SJCRH30 (cell line): ENCODE results near the gene TMEM88. TPM values are rescaled to one million over a fixed set of nuclear protein-coding genes. Genes with fewer than 3 reads are reported as not detected.

Experiments used
- DNase-seq, 2 experiments: peaks; one replicate each; pipeline ENCODE4 v3.0.0-alpha.2; 2015 to 2020
- H3K27ac ChIP-seq: fragments of 250-450 bp; sonication (Bioruptor Pico); 2 replicates; pipeline ENCODE4 v1.5.1; 2020; ENCODE audit warnings: mild to moderate bottlenecking, moderate library complexity
- H3K27me3 ChIP-seq: fragments of 250-450 bp; sonication (Bioruptor Pico); 2 replicates; pipeline ENCODE4 v1.5.1; 2020; ENCODE audit warnings: mild to moderate bottlenecking, moderate library complexity
- H3K36me3 ChIP-seq: fragments of 250-450 bp; sonication (Bioruptor Pico); 2 replicates; pipeline ENCODE4 v1.5.1; 2020; ENCODE audit warnings: mild to moderate bottlenecking, moderate library complexity
- H3K4me1 ChIP-seq: fragments of 250-450 bp; sonication (Bioruptor Pico); 2 replicates; pipeline ENCODE4 v1.5.1; 2020; ENCODE audit warnings: mild to moderate bottlenecking, moderate library complexity
- H3K4me3 ChIP-seq: fragments of 250-450 bp; sonication (Bioruptor Pico); 2 replicates; pipeline ENCODE4 v1.5.1; 2020; ENCODE audit warnings: mild to moderate bottlenecking, moderate library complexity
- H3K9me3 ChIP-seq: fragments of 250-450 bp; sonication (Bioruptor Pico); replicated peaks from 2 replicates; pipeline ENCODE4 v1.5.1; 2020; ENCODE audit warnings: mild to moderate bottlenecking, moderate library complexity
- total RNA-seq: library from RNA; depleted of rRNA; stranded (reverse); fragments of >200 nt; shearing (Covaris generic); gene quantifications from 2 replicates; pipeline ENCODE4 v1.2.3, GENCODE V29; 2014

The TMEM88 gene
- total RNA-seq, 1 experiment from 2014 or later = 0.36 TPM

DNA sequence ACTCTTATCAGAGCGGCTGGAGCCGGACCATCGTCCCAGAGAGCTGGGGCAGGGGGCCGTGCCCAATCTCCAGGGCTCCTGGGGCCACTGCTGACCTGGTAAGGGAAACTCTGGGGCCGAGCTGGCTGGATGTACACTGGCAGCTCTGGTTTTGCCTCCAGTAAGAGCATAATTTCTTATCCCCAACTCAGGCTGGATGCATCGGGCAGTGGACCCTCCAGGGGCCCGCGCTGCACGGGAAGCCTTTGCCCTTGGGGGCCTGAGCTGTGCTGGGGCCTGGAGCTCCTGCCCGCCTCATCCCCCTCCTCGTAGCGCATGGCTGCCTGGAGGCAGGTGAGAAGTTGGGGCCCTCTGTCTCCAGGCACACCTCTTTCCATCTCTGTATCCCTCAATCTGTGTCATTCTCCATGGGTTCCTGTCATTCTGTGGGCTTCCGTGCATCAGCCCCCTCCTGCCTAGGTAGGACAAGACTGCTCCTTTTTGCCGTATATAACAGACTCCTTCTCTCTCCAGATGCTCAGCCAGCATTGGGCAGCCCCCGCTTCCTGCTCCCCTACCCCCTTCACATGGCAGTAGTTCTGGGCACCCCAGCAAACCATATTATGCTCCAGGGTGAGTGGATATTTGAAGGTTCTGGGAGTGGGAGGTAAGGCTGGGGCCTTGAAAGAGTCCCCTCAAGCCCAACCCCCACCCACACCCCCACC lies 9.4 kb upstream of the TMEM88 start:
- H3K4me3 ChIP-seq = peak overlapping the region; percentile 75
- no peaks in the 10 kb centered on the region for H3K4me1 ChIP-seq
- no peaks in the 10 kb centered on the region for H3K9me3 ChIP-seq
- H3K27ac ChIP-seq = no peak overlapping the region
- H3K36me3 ChIP-seq = peaks cover 4% of the 10 kb centered on the region; the same call in 1 of the 2 replicates
- no peaks in the 10 kb centered on the region for H3K27me3 ChIP-seq
- DNase-seq = no peak

- Histone ChIP-seq H3K36me3 (peaks cover 11% of the 10 kb centered on the region; the same call in 1 of the 2 replicates), H3K4me1 (no peaks in the 10 kb centered on the region), H3K9me3 (no peaks in the 10 kb centered on the region), H3K27me3 (no peaks in the 10 kb centered on the region), H3K4me3 (no peak overlapping the region), H3K27ac (no peak overlapping the region)
- DNase-seq = no peak
These were observed 8.7 kb upstream of the TMEM88 start for GRCh38 chr17:7846063-7846735.

DNA sequence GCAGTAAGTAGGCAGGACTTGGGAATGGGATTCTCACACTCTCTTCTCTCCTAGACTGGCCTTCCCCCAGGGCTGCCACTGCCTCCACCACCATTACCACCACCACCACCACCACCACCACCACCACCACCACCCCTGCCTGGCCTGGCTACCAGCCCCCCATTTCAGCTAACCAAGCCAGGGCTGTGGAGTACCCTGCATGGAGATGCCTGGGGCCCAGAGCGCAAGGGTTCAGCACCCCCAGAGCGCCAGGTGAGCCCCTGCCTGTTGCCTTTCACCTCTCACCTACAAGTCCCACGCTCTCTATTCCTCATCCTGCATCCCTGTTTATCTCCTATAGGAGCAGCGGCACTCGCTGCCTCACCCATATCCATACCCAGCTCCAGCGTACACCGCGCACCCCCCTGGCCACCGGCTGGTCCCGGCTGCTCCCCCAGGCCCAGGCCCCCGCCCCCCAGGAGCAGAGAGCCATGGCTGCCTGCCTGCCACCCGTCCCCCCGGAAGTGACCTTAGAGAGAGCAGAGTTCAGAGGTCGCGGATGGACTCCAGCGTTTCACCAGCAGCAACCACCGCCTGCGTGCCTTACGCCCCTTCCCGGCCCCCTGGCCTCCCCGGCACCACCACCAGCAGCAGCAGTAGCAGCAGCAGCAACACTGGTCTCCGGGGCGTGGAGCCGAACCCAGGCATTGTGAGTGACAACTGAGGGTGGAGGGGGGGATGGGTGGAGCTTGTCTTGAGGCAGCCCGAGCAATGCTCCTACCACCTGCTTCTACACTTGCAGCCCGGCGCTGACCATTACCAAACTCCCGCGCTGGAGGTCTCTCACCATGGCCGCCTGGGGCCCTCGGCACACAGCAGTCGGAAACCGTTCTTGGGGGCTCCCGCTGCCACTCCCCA lies 7.9 kb upstream of the TMEM88 start:
- Histone ChIP-seq H3K4me3 (no peak overlapping the region), H3K36me3 (peaks cover 19% of the 10 kb centered on the region), H3K27me3 (no peaks in the 10 kb centered on the region), H3K9me3 (no peaks in the 10 kb centered on the region), H3K27ac (no peak overlapping the region), H3K4me1 (no peaks in the 10 kb centered on the region)
- DNase-seq = no peak

DNA sequence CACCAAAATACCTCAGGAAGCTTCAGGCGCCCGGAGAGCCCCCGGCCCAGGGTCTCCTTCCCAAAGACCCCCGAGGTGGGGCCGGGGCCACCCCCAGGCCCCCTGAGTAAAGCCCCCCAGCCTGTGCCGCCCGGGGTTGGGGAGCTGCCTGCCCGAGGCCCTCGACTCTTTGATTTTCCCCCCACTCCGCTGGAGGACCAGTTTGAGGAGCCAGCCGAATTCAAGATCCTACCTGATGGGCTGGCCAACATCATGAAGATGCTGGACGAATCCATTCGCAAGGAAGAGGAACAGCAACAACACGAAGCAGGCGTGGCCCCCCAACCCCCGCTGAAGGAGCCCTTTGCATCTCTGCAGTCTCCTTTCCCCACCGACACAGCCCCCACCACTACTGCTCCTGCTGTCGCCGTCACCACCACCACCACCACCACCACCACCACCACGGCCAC lies 6.7 kb upstream of the TMEM88 start:
- H3K27me3 ChIP-seq = no peaks in the 10 kb centered on the region
- no peaks in the 10 kb centered on the region for H3K9me3 ChIP-seq
- no peak for DNase-seq
- H3K27ac ChIP-seq = no peak overlapping the region
- no peak overlapping the region for H3K4me3 ChIP-seq
- H3K36me3 ChIP-seq = peaks cover 19% of the 10 kb centered on the region
- H3K4me1 ChIP-seq = no peaks in the 10 kb centered on the region

GRCh38 chr17:7848739-7849129 lies 6.1 kb upstream of the TMEM88 start:
- H3K9me3 ChIP-seq = no peaks in the 10 kb centered on the region
- no peak overlapping the region for H3K27ac ChIP-seq
- no peak for DNase-seq
- H3K4me3 ChIP-seq = no peak overlapping the region
- no peaks in the 10 kb centered on the region for H3K27me3 ChIP-seq
- H3K4me1 ChIP-seq = no peaks in the 10 kb centered on the region
- peaks cover 19% of the 10 kb centered on the region for H3K36me3 ChIP-seq

DNA sequence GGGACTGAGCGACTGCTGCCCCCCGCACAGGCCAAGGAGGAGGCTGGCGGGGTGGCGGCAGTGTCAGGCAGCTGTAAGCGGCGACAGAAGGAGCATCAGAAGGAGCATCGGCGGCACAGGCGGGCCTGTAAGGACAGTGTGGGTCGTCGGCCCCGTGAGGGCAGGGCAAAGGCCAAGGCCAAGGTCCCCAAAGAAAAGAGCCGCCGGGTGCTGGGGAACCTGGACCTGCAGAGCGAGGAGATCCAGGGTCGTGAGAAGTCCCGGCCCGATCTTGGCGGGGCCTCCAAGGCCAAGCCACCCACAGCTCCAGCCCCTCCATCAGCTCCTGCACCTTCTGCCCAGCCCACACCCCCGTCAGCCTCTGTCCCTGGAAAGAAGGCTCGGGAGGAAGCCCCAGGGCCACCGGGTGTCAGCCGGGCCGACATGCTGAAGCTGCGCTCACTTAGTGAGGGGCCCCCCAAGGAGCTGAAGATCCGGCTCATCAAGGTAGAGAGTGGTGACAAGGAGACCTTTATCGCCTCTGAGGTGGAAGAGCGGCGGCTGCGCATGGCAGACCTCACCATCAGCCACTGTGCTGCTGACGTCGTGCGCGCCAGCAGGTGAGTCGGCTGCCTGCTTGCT lies 5.6 kb upstream of the TMEM88 start:
- no peaks in the 10 kb centered on the region for H3K4me1 ChIP-seq
- H3K27me3 ChIP-seq = no peaks in the 10 kb centered on the region
- DNase-seq = no peak
- no peaks in the 10 kb centered on the region for H3K9me3 ChIP-seq
- H3K4me3 ChIP-seq = no peak overlapping the region
- H3K36me3 ChIP-seq = peaks cover 19% of the 10 kb centered on the region
- no peak overlapping the region for H3K27ac ChIP-seq

DNA sequence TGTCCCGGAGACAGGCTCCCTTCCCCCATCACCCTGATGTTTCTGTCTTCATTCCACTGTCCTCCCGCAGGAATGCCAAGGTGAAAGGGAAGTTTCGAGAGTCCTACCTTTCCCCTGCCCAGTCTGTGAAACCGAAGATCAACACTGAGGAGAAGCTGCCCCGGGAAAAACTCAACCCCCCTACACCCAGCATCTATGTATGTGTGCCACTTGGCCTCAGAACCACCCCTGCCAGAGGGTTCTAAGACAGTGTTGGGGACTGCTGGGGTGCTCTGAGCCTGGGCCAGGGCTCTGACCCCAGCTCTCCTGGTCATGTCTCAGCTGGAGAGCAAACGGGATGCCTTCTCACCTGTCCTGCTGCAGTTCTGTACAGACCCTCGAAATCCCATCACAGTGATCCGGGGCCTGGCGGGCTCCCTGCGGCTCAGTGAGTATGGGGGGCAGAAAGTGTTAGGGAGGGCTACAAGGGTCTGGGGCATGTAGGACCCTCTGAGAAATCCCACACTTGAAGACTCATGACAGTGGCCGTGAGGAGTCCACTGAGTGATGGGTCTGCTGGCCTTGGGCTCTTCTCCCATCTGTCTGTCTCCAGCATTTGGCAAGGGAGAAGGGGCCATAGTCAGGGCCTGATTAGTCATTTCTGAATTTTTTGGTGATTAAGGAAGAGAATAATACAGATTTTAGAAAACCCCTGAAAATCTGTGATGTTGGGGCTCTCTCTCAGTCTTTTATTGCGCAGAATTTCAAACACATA lies 4.9 kb upstream of the TMEM88 start:
- Histone ChIP-seq H3K9me3 (no peaks in the 10 kb centered on the region), H3K27ac (no peak overlapping the region), H3K36me3 (peaks cover 19% of the 10 kb centered on the region), H3K4me3 (no peak overlapping the region), H3K4me1 (no peaks in the 10 kb centered on the region), H3K27me3 (no peaks in the 10 kb centered on the region)
- no peak for DNase-seq

DNA sequence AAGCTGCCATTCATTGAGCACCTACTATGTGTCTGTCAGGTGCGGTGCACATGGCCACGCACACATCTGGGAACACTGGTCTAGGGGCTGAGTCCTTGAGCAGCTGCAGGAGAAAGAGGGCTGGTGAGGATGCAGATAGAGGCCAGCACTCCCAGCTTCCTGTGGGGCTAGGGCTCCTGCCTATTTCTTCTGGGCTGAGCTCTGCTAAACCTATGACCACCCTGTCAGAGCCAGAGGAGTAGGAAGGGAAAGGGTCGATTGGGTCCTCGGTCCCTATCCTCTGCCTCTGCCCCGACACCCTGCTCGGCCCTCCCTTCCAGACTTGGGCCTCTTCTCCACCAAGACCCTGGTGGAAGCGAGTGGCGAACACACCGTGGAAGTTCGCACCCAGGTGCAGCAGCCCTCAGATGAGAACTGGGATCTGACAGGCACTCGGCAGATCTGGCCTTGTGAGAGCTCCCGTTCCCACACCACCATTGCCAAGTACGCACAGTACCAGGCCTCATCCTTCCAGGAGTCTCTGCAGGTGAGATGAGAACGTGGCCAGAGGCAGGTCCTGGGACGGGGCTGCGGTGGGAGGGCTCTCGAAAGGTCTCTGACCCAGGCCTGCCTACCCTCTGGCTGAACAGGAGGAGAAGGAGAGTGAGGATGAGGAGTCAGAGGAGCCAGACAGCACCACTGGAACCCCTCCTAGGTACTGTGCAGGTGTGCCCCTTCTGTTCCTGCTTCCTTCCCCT lies 4.0 kb upstream of the TMEM88 start:
- peaks cover 19% of the 10 kb centered on the region for H3K36me3 ChIP-seq

GRCh38 chr17:7851438-7852261 lies 3.2 kb upstream of the TMEM88 start:
- no peaks in the 10 kb centered on the region for H3K27me3 ChIP-seq
- H3K4me1 ChIP-seq = 0 out of 2 replicates have a peak, but pooled peaks cover 2% of the 10 kb centered on the region
- DNase-seq = peak in 1 of 2 experiments; percentile 49
- H3K9me3 ChIP-seq = no peaks in the 10 kb centered on the region
- H3K4me3 ChIP-seq = no peak overlapping the region
- no peak overlapping the region for H3K27ac ChIP-seq
- peaks cover 19% of the 10 kb centered on the region for H3K36me3 ChIP-seq

More for the DNA sequence above, 4.0 kb upstream of the TMEM88 start:
- H3K27ac ChIP-seq = no peak overlapping the region
- H3K4me1 ChIP-seq = 0 out of 2 replicates have a peak, but pooled peaks cover 2% of the 10 kb centered on the region
- H3K4me3 ChIP-seq = no peak overlapping the region
- H3K9me3 ChIP-seq = no peaks in the 10 kb centered on the region
- no peaks in the 10 kb centered on the region for H3K27me3 ChIP-seq
- no peak for DNase-seq

DNA sequence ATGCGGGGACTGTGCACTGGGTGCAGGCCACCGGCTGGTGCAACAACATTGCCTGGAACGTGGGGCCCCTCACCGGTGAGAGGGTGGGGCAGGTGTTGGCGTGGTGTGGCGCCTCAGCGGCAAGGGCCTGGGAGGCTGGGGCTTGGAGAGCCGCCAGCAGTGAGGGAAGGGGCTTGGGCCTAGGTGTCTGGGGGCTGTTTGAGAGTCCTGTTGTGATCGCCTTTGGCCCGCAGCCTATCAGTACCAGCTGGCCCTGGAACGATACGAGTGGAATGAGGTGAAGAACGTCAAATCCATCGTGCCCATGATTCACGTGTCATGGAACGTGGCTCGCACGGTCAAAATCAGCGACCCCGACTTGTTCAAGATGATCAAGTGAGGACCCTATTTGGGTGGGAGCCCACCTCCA lies 2.6 kb upstream of the TMEM88 start:
- H3K4me3 ChIP-seq = no peak overlapping the region
- H3K27ac ChIP-seq = no peak overlapping the region
- H3K4me1 ChIP-seq = 0 out of 2 replicates have a peak, but pooled peaks cover 2% of the 10 kb centered on the region
- H3K9me3 ChIP-seq = no peaks in the 10 kb centered on the region
- H3K27me3 ChIP-seq = no peaks in the 10 kb centered on the region
- H3K36me3 ChIP-seq = peaks cover 19% of the 10 kb centered on the region
- DNase-seq = no peak

- no peaks in the 10 kb centered on the region for H3K27me3 ChIP-seq
- H3K9me3 ChIP-seq = no peaks in the 10 kb centered on the region
- no peak overlapping the region for H3K27ac ChIP-seq
- H3K4me1 ChIP-seq = 0 out of 2 replicates have a peak, but pooled peaks cover 2% of the 10 kb centered on the region
- H3K4me3 ChIP-seq = no peak overlapping the region
- peaks cover 19% of the 10 kb centered on the region for H3K36me3 ChIP-seq
- no peak for DNase-seq
These were observed 1.8 kb upstream of the TMEM88 start for GRCh38 chr17:7852919-7853690.

DNA sequence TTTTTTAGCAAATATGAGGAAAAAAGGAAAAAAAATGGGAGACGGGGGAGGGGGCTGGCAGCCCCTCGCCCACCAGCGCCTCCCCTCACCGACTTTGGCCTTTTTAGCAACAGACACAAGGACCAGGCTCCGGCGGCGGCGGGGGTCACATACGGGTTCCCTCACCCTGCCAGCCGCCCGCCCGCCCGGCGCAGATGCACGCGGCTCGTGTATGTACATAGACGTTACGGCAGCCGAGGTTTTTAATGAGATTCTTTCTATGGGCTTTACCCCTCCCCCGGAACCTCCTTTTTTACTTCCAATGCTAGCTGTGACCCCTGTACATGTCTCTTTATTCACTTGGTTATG lies 1.2 kb upstream of the TMEM88 start:
- H3K27me3 ChIP-seq = no peaks in the 10 kb centered on the region
- H3K9me3 ChIP-seq = no peaks in the 10 kb centered on the region
- no peak overlapping the region for H3K4me3 ChIP-seq
- no peak overlapping the region for H3K27ac ChIP-seq
- 0 out of 2 replicates have a peak, but pooled peaks cover 2% of the 10 kb centered on the region for H3K4me1 ChIP-seq
- H3K36me3 ChIP-seq = peaks cover 19% of the 10 kb centered on the region
- DNase-seq = no peak
